Loucy (cell line): ENCODE results near the gene RTL10.

Source experiments
- H2AFZ ChIP-seq: fragments of 200-600 bp; sonication (generic); 2 replicates; pipeline ENCODE4 v1.6.0; 2016; ENCODE audit warnings: antibody characterized with exemption, mild to moderate bottlenecking, low read length, moderate library complexity
- H3F3A ChIP-seq: fragments of 200-600 bp; 2 replicates; pipeline ENCODE4 v1.6.0; 2016; ENCODE audit warnings: antibody characterized with exemption, low read depth, mild to moderate bottlenecking
- H3K27me3 ChIP-seq: fragments of 200-600 bp; sonication (generic); 2 replicates; pipeline ENCODE4 v1.6.1; 2014; ENCODE audit warnings: low read length, mild to moderate bottlenecking; ENCODE audit not compliant: insufficient read depth, poor library complexity, severe bottlenecking
- H3K36me3 ChIP-seq: fragments of 200-600 bp; sonication (generic); 2 replicates; pipeline ENCODE4 v1.6.1; 2016; ENCODE audit warnings: low read length; ENCODE audit not compliant: insufficient read depth
- H3K4me1 ChIP-seq: fragments of 200-600 bp; sonication (generic); 2 replicates; pipeline ENCODE4 v1.5.1; 2014; ENCODE audit warnings: low read length, mild to moderate bottlenecking; ENCODE audit not compliant: insufficient read depth, poor library complexity, severe bottlenecking
- H3K4me2 ChIP-seq: fragments of 200-600 bp; sonication (generic); 2 replicates; pipeline ENCODE4 v1.6.0; 2014; ENCODE audit warnings: antibody characterized with exemption, low read length, low read depth, mild to moderate bottlenecking; ENCODE audit not compliant: poor library complexity, severe bottlenecking
- H3K4me3 ChIP-seq: fragments of 200-600 bp; sonication (generic); 2 replicates; pipeline ENCODE4 v1.5.1; 2014; ENCODE audit warnings: low read length, mild to moderate bottlenecking, mixed read lengths; ENCODE audit not compliant: poor library complexity, severe bottlenecking
- H3K79me2 ChIP-seq: fragments of 200-600 bp; sonication (generic); 2 replicates; pipeline ENCODE4 v1.6.1; 2014; ENCODE audit warnings: low read length; ENCODE audit not compliant: insufficient read depth
- H3K9ac ChIP-seq: fragments of 200-600 bp; sonication (generic); 2 replicates; pipeline ENCODE4 v1.6.0; 2014; ENCODE audit warnings: mild to moderate bottlenecking, low read depth, low read length, moderate library complexity; ENCODE audit not compliant: poor library complexity, severe bottlenecking
- H3K9me2 ChIP-seq: fragments of 200-600 bp; sonication (generic); replicated peaks from 2 replicates; pipeline ENCODE4 v1.6.1; 2016; ENCODE audit warnings: low read depth, low read length, mixed read lengths
- H3K9me3 ChIP-seq: fragments of 200-600 bp; sonication (generic); 2 replicates; pipeline ENCODE4 v1.6.1; 2014; ENCODE audit warnings: mild to moderate bottlenecking, antibody characterized with exemption, low read length, low read depth; ENCODE audit not compliant: insufficient read depth
- H4K20me1 ChIP-seq: fragments of 200-600 bp; sonication (generic); 2 replicates; pipeline ENCODE4 v1.6.0; 2014; ENCODE audit warnings: antibody characterized with exemption, low read length, mild to moderate bottlenecking; ENCODE audit not compliant: insufficient read depth, poor library complexity, severe bottlenecking
- EZH2phosphoT487 ChIP-seq: fragments of 200-600 bp; IDR thresholded peaks from 2 replicates; pipeline ENCODE4 v1.6.1; 2018; ENCODE audit warnings: antibody characterized with exemption, mild to moderate bottlenecking, moderate library complexity, borderline replicate concordance
- TF ChIP-seq, protein P1 (sequence below): fragments of 200-600 bp; sonication (generic); conservative IDR thresholded peaks from 2 replicates; pipeline ENCODE4 v1.5.1; 2014; ENCODE audit warnings: mild to moderate bottlenecking, antibody characterized with exemption, low read length

Gene RTL10

GRCh38 chr22:19864538-19865106 is 9.9 kb upstream of the RTL10 start:
- Histone ChIP-seq H3K79me2 (no peaks in the 10 kb centered on the region), H3K9me2 (no peaks in the 10 kb centered on the region), H3K36me3 (no peaks in the 10 kb centered on the region), H2AFZ (no peak overlapping the region), H4K20me1 (no peaks in the 10 kb centered on the region), H3F3A (no peaks in the 10 kb centered on the region), H3K4me3 (no peak overlapping the region), H3K4me1 (no peaks in the 10 kb centered on the region), H3K9me3 (no peaks in the 10 kb centered on the region), H3K9ac (no peak overlapping the region), H3K4me2 (no peak overlapping the region), H3K27me3 (no peaks in the 10 kb centered on the region)
- no peak for TF ChIP-seq EZH2phosphoT487
- TF ChIP-seq, protein P1, sequence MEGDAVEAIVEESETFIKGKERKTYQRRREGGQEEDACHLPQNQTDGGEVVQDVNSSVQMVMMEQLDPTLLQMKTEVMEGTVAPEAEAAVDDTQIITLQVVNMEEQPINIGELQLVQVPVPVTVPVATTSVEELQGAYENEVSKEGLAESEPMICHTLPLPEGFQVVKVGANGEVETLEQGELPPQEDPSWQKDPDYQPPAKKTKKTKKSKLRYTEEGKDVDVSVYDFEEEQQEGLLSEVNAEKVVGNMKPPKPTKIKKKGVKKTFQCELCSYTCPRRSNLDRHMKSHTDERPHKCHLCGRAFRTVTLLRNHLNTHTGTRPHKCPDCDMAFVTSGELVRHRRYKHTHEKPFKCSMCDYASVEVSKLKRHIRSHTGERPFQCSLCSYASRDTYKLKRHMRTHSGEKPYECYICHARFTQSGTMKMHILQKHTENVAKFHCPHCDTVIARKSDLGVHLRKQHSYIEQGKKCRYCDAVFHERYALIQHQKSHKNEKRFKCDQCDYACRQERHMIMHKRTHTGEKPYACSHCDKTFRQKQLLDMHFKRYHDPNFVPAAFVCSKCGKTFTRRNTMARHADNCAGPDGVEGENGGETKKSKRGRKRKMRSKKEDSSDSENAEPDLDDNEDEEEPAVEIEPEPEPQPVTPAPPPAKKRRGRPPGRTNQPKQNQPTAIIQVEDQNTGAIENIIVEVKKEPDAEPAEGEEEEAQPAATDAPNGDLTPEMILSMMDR: no peak

- no peaks in the 10 kb centered on the region for H3K36me3 ChIP-seq
- no peak overlapping the region for H3K4me2 ChIP-seq
- H3K4me1 ChIP-seq: no peaks in the 10 kb centered on the region
- H2AFZ ChIP-seq: no peak overlapping the region
- H3K27me3 ChIP-seq: no peaks in the 10 kb centered on the region
- no peaks in the 10 kb centered on the region for H4K20me1 ChIP-seq
- no peaks in the 10 kb centered on the region for H3K9me2 ChIP-seq
- no peaks in the 10 kb centered on the region for H3K79me2 ChIP-seq
- no peak overlapping the region for H3K9ac ChIP-seq
- no peaks in the 10 kb centered on the region for H3F3A ChIP-seq
- no peaks in the 10 kb centered on the region for H3K9me3 ChIP-seq
- TF ChIP-seq, protein P1: no peak
- no peak for TF ChIP-seq EZH2phosphoT487
- no peak overlapping the region for H3K4me3 ChIP-seq
Observed at GRCh38 chr22:19863571-19863970, 8.9 kb upstream of the RTL10 start.

DNA sequence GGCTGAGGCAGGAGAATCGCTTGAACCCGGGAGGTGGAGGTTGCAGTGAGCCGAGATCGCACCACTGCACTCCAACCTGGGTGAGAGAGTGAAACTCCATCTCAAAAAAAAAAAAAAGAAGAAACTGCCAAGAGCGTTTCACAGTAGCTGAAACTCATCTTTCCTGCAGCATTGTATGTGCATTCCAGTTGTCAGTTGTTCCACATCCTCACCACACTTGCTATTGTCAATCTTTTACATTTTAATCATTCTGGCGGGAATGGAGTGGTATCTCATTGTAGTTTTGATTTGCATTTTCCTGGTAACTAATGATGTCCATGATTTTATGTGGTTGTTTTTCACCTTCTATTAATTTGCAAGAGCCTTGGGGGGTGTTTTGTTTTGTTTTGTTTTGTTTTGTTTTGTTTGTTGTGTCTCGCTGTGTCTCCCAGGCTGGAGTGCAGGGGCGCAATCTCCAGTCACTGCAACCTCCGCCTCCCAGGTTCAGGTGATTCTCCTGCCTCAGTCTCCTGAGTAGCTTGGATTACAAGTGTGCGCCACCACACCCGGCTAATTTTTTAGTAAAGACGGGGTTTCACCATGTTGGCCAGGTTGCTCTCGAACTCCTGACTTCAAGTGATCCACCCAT is 8.1 kb upstream of the RTL10 start:
- H3K4me3 ChIP-seq: no peak overlapping the region
- no peak overlapping the region for H2AFZ ChIP-seq
- H3K79me2 ChIP-seq: peaks cover 2% of the 10 kb centered on the region; the same call in 1 of the 2 replicates
- no peak overlapping the region for H3K9ac ChIP-seq
- H3K4me2 ChIP-seq: no peak overlapping the region
- no peaks in the 10 kb centered on the region for H3F3A ChIP-seq
- H3K36me3 ChIP-seq: no peaks in the 10 kb centered on the region
- H3K4me1 ChIP-seq: no peaks in the 10 kb centered on the region
- no peaks in the 10 kb centered on the region for H3K9me2 ChIP-seq
- no peaks in the 10 kb centered on the region for H4K20me1 ChIP-seq
- H3K9me3 ChIP-seq: no peaks in the 10 kb centered on the region
- no peak for TF ChIP-seq EZH2phosphoT487
- TF ChIP-seq, protein P1: no peak
- H3K27me3 ChIP-seq: no peaks in the 10 kb centered on the region
